KMS-11 (cell line): ENCODE results near the gene MRC2.

Experiments
- H2AFZ ChIP-seq: fragments of 200-600 bp; sonication (generic); 2 replicates; pipeline ENCODE4 v1.6.1; 2016; ENCODE audit warnings: antibody characterized with exemption, mixed run types, low read depth
- H3K27ac ChIP-seq: fragments of 200-600 bp; sonication (generic); 2 replicates; pipeline ENCODE4 v1.6.1; 2016; ENCODE audit warnings: mild to moderate bottlenecking, mixed run types
- H3K27me3 ChIP-seq: fragments of 200-600 bp; sonication (generic); 2 replicates; pipeline ENCODE4 v1.6.1; 2017; ENCODE audit warnings: mild to moderate bottlenecking, low read depth, mixed run types, moderate library complexity; ENCODE audit not compliant: insufficient read depth
- H3K36me3 ChIP-seq: fragments of 200-600 bp; sonication (generic); 2 replicates; pipeline ENCODE4 v1.6.1; 2017; ENCODE audit warnings: mild to moderate bottlenecking, mixed run types; ENCODE audit not compliant: insufficient read depth
- H3K4me1 ChIP-seq: fragments of 200-600 bp; sonication (generic); 2 replicates; pipeline ENCODE4 v1.6.1; 2016; ENCODE audit warnings: mild to moderate bottlenecking, low read depth, mixed run types; ENCODE audit not compliant: poor library complexity, severe bottlenecking
- H3K4me2 ChIP-seq: fragments of 200-600 bp; sonication (generic); 2 replicates; pipeline ENCODE4 v1.7.0; 2016; ENCODE audit warnings: mild to moderate bottlenecking, mixed run types
- H3K4me3 ChIP-seq: fragments of 200-600 bp; sonication (generic); IDR thresholded peaks from 2 replicates; pipeline ENCODE4 v1.6.1; 2017; ENCODE audit warnings: low read depth, low read length, mixed read lengths; ENCODE audit not compliant: insufficient read depth
- H3K79me2 ChIP-seq: fragments of 200-600 bp; sonication (generic); 2 replicates; pipeline ENCODE4 v1.6.1; 2016; ENCODE audit warnings: low read depth, mixed run types; ENCODE audit not compliant: insufficient read depth
- H3K9ac ChIP-seq: fragments of 200-600 bp; sonication (generic); 2 replicates; pipeline ENCODE4 v1.6.1; 2016; ENCODE audit warnings: mild to moderate bottlenecking, mixed run types
- H4K20me1 ChIP-seq: fragments of 200-600 bp; sonication (generic); 2 replicates; pipeline ENCODE4 v1.6.1; 2016; ENCODE audit warnings: mild to moderate bottlenecking, mixed run types; ENCODE audit not compliant: insufficient read depth
- TF ChIP-seq, protein P1 (sequence below): fragments of 200-600 bp; sonication (generic); conservative IDR thresholded peaks from 2 replicates; pipeline ENCODE4 v1.6.1; 2017; ENCODE audit warnings: low read depth, mild to moderate bottlenecking, antibody characterized with exemption, low read length, moderate library complexity, mixed read lengths

MRC2 gene

DNA sequence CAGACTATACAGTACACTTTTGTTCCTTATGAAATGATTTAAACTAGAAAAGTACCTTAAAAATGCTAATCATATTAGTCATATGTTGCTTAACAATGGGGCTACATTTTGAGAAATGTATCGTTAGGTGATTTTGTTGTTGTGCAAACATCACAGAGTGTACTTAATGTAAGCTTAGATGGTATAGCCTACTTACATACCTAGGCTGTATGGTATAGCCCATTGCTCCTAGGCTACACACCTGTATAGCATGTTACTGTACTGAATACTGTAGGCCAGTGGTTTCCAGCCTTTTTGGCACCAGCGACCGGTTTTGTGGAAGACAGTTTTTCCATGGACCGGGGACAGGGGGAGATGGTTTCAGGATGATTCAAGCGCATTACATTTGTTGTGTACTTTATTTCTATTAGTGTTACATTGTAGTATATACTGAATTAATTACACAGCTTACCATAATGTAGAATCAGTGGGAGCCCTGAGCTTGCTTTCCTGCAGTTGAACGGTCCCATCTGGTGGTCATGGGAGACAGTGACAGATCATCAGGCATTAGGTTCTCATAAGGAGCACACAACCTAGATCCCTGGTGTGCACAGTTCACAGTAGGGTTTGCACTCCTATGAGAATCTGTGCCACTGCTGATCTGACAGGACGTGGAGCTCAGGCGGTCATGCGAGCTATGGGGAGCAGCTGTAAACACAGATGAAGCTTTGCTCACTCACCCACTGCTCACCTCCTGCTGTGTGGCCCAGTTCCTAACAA lies 35.0 kb upstream of the MRC2 start:
- Histone ChIP-seq H3K4me3 (no peak overlapping the region), H2AFZ (no peak overlapping the region), H3K27me3 (no peaks in the 10 kb centered on the region), H3K9ac (no peak overlapping the region), H3K4me2 (no peak overlapping the region), H4K20me1 (no peaks in the 10 kb centered on the region), H3K4me1 (no peaks in the 10 kb centered on the region), H3K79me2 (no peaks in the 10 kb centered on the region), H3K36me3 (no peaks in the 10 kb centered on the region; the same call in 1 of the 2 replicates), H3K27ac (no peak overlapping the region)
- TF ChIP-seq, protein P1, sequence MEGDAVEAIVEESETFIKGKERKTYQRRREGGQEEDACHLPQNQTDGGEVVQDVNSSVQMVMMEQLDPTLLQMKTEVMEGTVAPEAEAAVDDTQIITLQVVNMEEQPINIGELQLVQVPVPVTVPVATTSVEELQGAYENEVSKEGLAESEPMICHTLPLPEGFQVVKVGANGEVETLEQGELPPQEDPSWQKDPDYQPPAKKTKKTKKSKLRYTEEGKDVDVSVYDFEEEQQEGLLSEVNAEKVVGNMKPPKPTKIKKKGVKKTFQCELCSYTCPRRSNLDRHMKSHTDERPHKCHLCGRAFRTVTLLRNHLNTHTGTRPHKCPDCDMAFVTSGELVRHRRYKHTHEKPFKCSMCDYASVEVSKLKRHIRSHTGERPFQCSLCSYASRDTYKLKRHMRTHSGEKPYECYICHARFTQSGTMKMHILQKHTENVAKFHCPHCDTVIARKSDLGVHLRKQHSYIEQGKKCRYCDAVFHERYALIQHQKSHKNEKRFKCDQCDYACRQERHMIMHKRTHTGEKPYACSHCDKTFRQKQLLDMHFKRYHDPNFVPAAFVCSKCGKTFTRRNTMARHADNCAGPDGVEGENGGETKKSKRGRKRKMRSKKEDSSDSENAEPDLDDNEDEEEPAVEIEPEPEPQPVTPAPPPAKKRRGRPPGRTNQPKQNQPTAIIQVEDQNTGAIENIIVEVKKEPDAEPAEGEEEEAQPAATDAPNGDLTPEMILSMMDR, result no peak

DNA sequence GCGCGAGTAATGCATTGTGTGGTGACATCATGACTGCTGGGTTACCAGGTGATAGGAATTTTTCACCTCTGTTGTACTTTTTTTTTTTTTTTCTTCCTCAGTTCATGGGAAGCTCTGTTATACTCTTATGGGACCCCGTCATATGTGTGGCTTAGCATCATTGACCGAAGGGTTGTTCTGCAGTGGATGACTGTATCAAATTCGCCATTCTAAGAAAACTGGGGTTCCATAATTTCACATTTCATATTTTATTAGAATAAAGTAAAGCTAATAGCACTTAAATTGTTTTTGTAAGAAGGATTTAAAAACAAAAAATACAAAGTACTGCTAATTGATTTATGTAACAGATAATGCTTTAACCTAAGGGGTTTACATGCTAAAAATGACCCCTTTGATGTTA lies 32.0 kb upstream of the MRC2 start:
- TF ChIP-seq, protein P1, result no peak
- H3K27ac ChIP-seq, result no peak overlapping the region
- no peak overlapping the region for H3K4me2 ChIP-seq
- H4K20me1 ChIP-seq, result no peaks in the 10 kb centered on the region
- H2AFZ ChIP-seq, result no peak overlapping the region
- H3K4me3 ChIP-seq, result no peak overlapping the region
- H3K36me3 ChIP-seq, result no peaks in the 10 kb centered on the region; the same call in 1 of the 2 replicates
- no peak overlapping the region for H3K9ac ChIP-seq
- H3K4me1 ChIP-seq, result no peaks in the 10 kb centered on the region
- H3K27me3 ChIP-seq, result no peaks in the 10 kb centered on the region
- no peaks in the 10 kb centered on the region for H3K79me2 ChIP-seq

DNA sequence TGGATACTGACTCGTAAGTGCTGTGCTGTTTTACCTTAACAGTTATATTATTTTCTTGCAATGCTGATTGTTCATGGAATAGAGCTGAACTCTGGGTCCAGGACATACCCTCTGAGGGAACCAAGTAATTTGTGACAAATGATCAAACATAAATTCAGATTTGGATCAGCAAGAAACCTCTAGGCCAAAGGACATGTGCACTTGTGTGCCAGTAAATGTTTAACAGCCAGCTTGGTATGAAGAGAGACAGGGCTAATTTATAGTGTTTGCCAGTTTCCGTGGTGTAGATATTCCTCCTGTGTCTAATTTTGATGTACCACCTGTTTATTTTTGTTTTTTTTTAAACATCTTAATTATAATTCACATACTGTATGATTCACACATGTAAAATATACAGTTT lies 30.8 kb upstream of the MRC2 start:
- Histone ChIP-seq H3K4me3 (no peak overlapping the region), H3K4me2 (no peak overlapping the region), H3K4me1 (no peaks in the 10 kb centered on the region), H3K79me2 (no peaks in the 10 kb centered on the region), H3K27me3 (no peaks in the 10 kb centered on the region), H3K27ac (no peak overlapping the region), H3K36me3 (no peaks in the 10 kb centered on the region; the same call in 1 of the 2 replicates), H4K20me1 (no peaks in the 10 kb centered on the region), H2AFZ (no peak overlapping the region), H3K9ac (no peak overlapping the region)
- TF ChIP-seq, protein P1, result no peak

DNA sequence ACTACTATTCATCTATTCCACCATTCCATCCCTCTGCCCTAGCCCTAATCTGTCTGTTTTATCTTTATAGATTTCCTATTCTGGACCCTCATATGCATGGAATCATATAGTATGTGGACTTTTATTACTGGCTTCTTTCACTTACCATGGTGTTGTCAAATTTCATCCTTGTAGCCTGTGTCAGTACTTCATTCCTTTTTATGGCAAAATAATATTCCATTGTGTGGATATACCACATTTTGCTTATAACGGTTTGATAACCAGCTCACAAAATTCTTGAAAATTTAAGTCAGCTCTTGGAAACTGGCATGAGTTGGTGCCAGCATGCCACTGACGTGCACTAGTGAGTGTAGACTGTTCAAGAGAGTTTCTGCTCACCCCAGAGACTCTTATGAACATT lies 30.3 kb upstream of the MRC2 start:
- Histone ChIP-seq H3K27ac (no peak overlapping the region), H3K79me2 (no peaks in the 10 kb centered on the region), H4K20me1 (no peaks in the 10 kb centered on the region), H3K4me2 (no peak overlapping the region), H3K9ac (no peak overlapping the region), H2AFZ (no peak overlapping the region), H3K4me3 (no peak overlapping the region), H3K27me3 (no peaks in the 10 kb centered on the region), H3K4me1 (no peaks in the 10 kb centered on the region), H3K36me3 (no peaks in the 10 kb centered on the region; the same call in 1 of the 2 replicates)
- TF ChIP-seq, protein P1, result no peak
